Astrocyte (in vitro differentiated cells and primary cell): ENCODE measurements around the gene CILP. TPM values are rescaled to one million over a fixed set of nuclear protein-coding genes. Genes with fewer than 3 reads are reported as not detected.
A peak's percentile ranks its signal among the peaks of the same experiment; 100 is the strongest.

ENCODE experiments used
- DNase-seq: peaks from one replicate; pipeline ENCODE4 v3.0.0-alpha.2; 2010; ENCODE audit warnings: low read depth
- FAIRE-seq: peaks from 2 replicates; lab custom pipeline; 2011; peaks lifted over from hg19 to GRCh38; lab: Jason Lieb, UNC
- H2AFZ ChIP-seq: 2 replicates; pipeline ENCODE4 v1.6.0; 2012; ENCODE audit warnings: low read depth, low read length, inconsistent platforms
- H3K27ac ChIP-seq: 2 replicates; pipeline ENCODE4 v1.5.1; 2011; ENCODE audit warnings: low read depth, low read length, inconsistent platforms
- H3K27me3 ChIP-seq: 2 replicates; pipeline ENCODE4 v1.6.0; 2011; ENCODE audit warnings: low read length, inconsistent platforms; ENCODE audit not compliant: insufficient read depth
- H3K36me3 ChIP-seq: 2 replicates; pipeline ENCODE4 v1.5.1; 2011; ENCODE audit warnings: low read length, inconsistent platforms; ENCODE audit not compliant: insufficient read depth
- H3K4me1 ChIP-seq: 2 replicates; pipeline ENCODE4 v1.5.1; 2011; ENCODE audit warnings: low read length, inconsistent platforms; ENCODE audit not compliant: insufficient read depth
- H3K4me2 ChIP-seq: 2 replicates; pipeline ENCODE4 v1.6.0; 2012; ENCODE audit warnings: low read length, inconsistent platforms
- H3K4me3 ChIP-seq: 2 replicates; pipeline ENCODE4 v1.5.1; 2011; ENCODE audit warnings: low read depth, mild to moderate bottlenecking, low read length, inconsistent platforms; ENCODE audit not compliant: insufficient read depth
- H3K79me2 ChIP-seq: 2 replicates; pipeline ENCODE4 v1.6.0; 2012; ENCODE audit warnings: mild to moderate bottlenecking, low read length, inconsistent platforms; ENCODE audit not compliant: insufficient read depth
- H3K9ac ChIP-seq: 2 replicates; pipeline ENCODE4 v1.6.0; 2012; ENCODE audit warnings: mild to moderate bottlenecking, low read length, inconsistent platforms
- H3K9me3 ChIP-seq: 2 replicates; pipeline ENCODE4 v1.5.1; 2012; ENCODE audit warnings: low read depth, mild to moderate bottlenecking, low read length, inconsistent platforms; ENCODE audit not compliant: insufficient read depth
- H4K20me1 ChIP-seq: 2 replicates; pipeline ENCODE4 v1.6.0; 2012; ENCODE audit warnings: low read length, inconsistent platforms; ENCODE audit not compliant: insufficient read depth
- H3K27ac Mint-ChIP-seq: one replicate; pipeline ENCODE4 v1.8.0; 2021; ENCODE audit warnings: mild to moderate bottlenecking, mixed read lengths; ENCODE audit not compliant: unreplicated experiment
- H3K27me3 Mint-ChIP-seq: one replicate; pipeline ENCODE4 v1.8.0; 2021; ENCODE audit warnings: low read depth, mixed read lengths; ENCODE audit not compliant: unreplicated experiment
- H3K36me3 Mint-ChIP-seq: one replicate; pipeline ENCODE4 v1.8.0; 2021; ENCODE audit warnings: low read depth, mixed read lengths; ENCODE audit not compliant: unreplicated experiment
- H3K4me1 Mint-ChIP-seq: one replicate; pipeline ENCODE4 v1.8.0; 2021; ENCODE audit warnings: low read depth, mixed read lengths; ENCODE audit not compliant: unreplicated experiment
- H3K4me3 Mint-ChIP-seq: one replicate; pipeline ENCODE4 v1.8.0; 2021; ENCODE audit warnings: mild to moderate bottlenecking, moderate library complexity, mixed read lengths; ENCODE audit not compliant: unreplicated experiment
- H3K9me3 Mint-ChIP-seq: one replicate; pipeline ENCODE4 v1.8.0; 2021; ENCODE audit warnings: mild to moderate bottlenecking, mixed read lengths; ENCODE audit not compliant: unreplicated experiment
- EZH2 ChIP-seq: IDR thresholded peaks from 2 replicates; pipeline ENCODE4 v1.6.1; 2012; ENCODE audit warnings: mild to moderate bottlenecking, low read length, inconsistent platforms; ENCODE audit not compliant: insufficient read depth
- total RNA-seq: library from RNA; stranded (reverse); gene quantifications from 2 replicates; pipeline ENCODE4 v1.2.1, GENCODE V29; 2021
- TF ChIP-seq, protein P1 (sequence below): IDR thresholded peaks from 2 replicates; pipeline ENCODE4 v1.5.1; 2011; ENCODE audit warnings: low read depth, mild to moderate bottlenecking, inconsistent platforms, low read length, moderate library complexity; ENCODE audit not compliant: insufficient read depth

The CILP gene
- total RNA-seq, 1 donor from 2014 or later, result 1.1 TPM

DNA sequence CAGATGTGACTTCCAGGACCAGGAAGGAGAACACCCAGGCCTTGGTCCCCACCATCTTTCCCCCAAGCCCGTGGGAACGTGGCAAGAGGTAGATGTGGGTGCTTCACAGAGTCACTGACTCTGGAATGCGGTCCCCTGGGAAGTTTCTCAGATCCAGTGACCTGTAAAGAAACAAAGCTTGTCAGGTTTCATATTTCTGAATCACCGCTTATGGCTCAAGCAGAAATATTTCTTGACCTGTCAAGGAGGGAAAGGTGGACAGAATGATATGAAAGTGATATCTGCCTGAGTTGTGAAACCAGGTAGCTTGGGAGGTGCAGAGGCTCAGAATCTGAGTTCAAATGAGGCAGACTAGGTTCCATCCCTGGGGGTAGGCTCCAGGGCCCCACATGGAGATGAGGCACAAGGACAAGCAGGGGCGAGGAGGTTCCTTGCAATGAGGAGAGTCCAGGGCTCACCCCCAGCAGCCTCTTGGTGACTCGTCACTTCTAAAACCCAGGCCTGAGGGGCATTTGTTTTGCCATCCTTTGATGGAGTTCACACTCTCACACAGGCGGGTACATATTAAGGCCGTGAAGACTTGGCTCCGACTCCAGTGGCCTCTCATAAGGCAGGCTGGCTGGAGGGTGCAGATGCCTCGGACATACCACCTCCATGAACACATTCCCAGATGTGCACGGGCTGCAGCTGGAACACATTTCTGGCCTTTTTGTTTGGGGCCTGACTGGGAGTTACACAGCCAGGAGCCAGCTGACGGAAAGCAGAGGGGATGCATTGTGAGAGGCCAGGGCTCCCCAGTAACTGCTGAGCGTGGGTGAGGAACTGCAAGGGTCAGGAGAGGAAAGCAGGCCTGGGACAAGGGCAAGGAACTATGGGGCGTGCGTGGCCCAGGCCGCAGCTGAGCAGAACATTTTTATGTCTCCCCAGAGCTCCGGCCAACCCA is 1.3 kb downstream of the CILP start:
- Histone ChIP-seq H3K9ac (no peak overlapping the region), H3K27me3 (peaks cover 7% of the 10 kb centered on the region), H3K4me2 (peak overlapping the region; percentile 7), H3K9me3 (no peaks in the 10 kb centered on the region), H2AFZ (no peak overlapping the region), H3K4me1 (peaks cover 8% of the 10 kb centered on the region), H3K79me2 (no peaks in the 10 kb centered on the region), H3K4me3 (no peak overlapping the region), H3K27ac (no peak overlapping the region), H3K36me3 (no peaks in the 10 kb centered on the region), H4K20me1 (no peaks in the 10 kb centered on the region)
- FAIRE-seq (no peak), DNase-seq (no peak)
- Mint-ChIP-seq H3K36me3 (no peaks in the 10 kb centered on the region), H3K4me1 (peaks cover 30% of the 10 kb centered on the region), H3K27ac (no peak overlapping the region), H3K9me3 (peaks cover 2% of the 10 kb centered on the region), H3K27me3 (peaks cover 25% of the 10 kb centered on the region), H3K4me3 (no peak overlapping the region)
- TF ChIP-seq, protein P1, sequence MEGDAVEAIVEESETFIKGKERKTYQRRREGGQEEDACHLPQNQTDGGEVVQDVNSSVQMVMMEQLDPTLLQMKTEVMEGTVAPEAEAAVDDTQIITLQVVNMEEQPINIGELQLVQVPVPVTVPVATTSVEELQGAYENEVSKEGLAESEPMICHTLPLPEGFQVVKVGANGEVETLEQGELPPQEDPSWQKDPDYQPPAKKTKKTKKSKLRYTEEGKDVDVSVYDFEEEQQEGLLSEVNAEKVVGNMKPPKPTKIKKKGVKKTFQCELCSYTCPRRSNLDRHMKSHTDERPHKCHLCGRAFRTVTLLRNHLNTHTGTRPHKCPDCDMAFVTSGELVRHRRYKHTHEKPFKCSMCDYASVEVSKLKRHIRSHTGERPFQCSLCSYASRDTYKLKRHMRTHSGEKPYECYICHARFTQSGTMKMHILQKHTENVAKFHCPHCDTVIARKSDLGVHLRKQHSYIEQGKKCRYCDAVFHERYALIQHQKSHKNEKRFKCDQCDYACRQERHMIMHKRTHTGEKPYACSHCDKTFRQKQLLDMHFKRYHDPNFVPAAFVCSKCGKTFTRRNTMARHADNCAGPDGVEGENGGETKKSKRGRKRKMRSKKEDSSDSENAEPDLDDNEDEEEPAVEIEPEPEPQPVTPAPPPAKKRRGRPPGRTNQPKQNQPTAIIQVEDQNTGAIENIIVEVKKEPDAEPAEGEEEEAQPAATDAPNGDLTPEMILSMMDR, result no peak
- TF ChIP-seq EZH2, result no peak

DNA sequence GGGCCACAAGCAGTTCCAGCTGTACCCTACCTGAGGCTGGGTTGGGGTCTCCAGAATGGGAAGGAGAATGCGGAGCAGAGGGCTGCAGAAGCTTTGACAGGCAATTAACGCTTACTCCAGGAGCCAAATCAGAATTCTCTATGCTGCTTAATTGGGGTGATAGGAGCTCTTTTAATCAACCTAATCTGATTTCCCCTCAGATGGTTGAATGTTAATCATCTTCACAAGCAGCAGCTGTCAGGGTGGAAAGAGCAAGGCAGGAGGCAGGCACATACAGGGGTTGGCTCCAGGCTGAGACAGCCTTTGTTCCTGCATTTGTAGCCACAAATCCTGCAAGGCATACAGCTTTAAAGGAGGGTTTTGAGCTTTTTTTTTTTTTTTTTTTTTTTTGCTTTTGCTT is 2.6 kb downstream of the CILP start:
- no peak overlapping the region for H3K4me3 ChIP-seq
- DNase-seq (no peak), FAIRE-seq (no peak)
- H3K9ac ChIP-seq, result no peak overlapping the region
- H2AFZ ChIP-seq, result no peak overlapping the region
- H3K4me3 Mint-ChIP-seq, result no peak overlapping the region
- TF ChIP-seq EZH2, result no peak
- TF ChIP-seq, protein P1, result no peak
- no peaks in the 10 kb centered on the region for H3K9me3 Mint-ChIP-seq
- H3K27me3 Mint-ChIP-seq, result peaks cover 28% of the 10 kb centered on the region
- H3K27me3 ChIP-seq, result peaks cover 7% of the 10 kb centered on the region
- no peak overlapping the region for H3K27ac Mint-ChIP-seq
- H3K4me2 ChIP-seq, result no peak overlapping the region
- no peak overlapping the region for H3K27ac ChIP-seq
- no peaks in the 10 kb centered on the region for H3K9me3 ChIP-seq
- no peaks in the 10 kb centered on the region for H3K36me3 Mint-ChIP-seq
- H3K4me1 Mint-ChIP-seq, result peaks cover 30% of the 10 kb centered on the region
- H3K36me3 ChIP-seq, result no peaks in the 10 kb centered on the region
- H4K20me1 ChIP-seq, result no peaks in the 10 kb centered on the region
- no peaks in the 10 kb centered on the region for H3K79me2 ChIP-seq
- H3K4me1 ChIP-seq, result peaks cover 8% of the 10 kb centered on the region

DNA sequence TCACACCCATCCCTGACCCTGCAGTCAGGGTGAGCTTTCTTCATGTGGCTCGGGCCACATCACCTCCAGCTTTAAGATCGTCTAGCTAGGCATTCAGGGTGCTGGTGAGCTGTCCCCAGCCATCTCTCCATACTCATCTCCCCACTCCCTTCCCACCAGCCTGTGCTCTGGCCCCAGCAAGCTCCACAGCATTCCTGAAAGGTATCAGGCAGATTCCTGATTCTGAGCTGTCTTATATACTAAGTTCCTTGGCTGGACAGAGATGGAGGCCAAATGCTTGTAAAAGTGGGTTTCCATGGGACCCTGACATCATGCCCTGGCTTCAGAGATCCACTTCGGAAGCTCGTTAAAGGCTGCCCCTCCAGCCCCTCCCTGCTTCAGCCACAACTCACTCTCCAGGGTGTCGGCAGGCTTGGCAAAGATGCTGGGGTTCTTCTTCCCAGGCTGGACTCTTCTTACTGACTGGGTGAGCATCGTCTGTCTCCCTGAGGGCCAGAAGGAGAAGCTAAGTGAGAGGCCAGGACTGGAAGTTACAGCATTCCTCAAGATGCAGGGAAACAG is 3.9 kb downstream of the CILP start:
- no peak overlapping the region for H2AFZ ChIP-seq
- peaks cover 7% of the 10 kb centered on the region for H3K27me3 ChIP-seq
- FAIRE-seq (no peak), DNase-seq (no peak)
- H3K4me2 ChIP-seq, result no peak overlapping the region
- Mint-ChIP-seq H3K27me3 (peaks cover 29% of the 10 kb centered on the region), H3K36me3 (no peaks in the 10 kb centered on the region), H3K4me3 (no peak overlapping the region), H3K4me1 (peaks cover 24% of the 10 kb centered on the region), H3K9me3 (no peaks in the 10 kb centered on the region), H3K27ac (no peak overlapping the region)
- TF ChIP-seq EZH2, result no peak
- TF ChIP-seq, protein P1, result no peak
- H3K4me1 ChIP-seq, result peaks cover 8% of the 10 kb centered on the region
- no peaks in the 10 kb centered on the region for H4K20me1 ChIP-seq
- H3K9me3 ChIP-seq, result no peaks in the 10 kb centered on the region
- H3K9ac ChIP-seq, result no peak overlapping the region
- no peak overlapping the region for H3K27ac ChIP-seq
- H3K79me2 ChIP-seq, result no peaks in the 10 kb centered on the region
- H3K36me3 ChIP-seq, result no peaks in the 10 kb centered on the region
- H3K4me3 ChIP-seq, result no peak overlapping the region
